SKM-1 treated with dmso at 0.1 percent for 144 hours (cell line): ENCODE data around the gene H3-3A.
A peak's percentile ranks its signal among the peaks of the same experiment; 100 is the strongest.
"Not testable (repeated sequence)": the region's sequence is repeated elsewhere in the genome, so short reads cannot be mapped to it uniquely, and the experiment has no call there.

ENCODE experiments used
- DNase-seq: peaks from one replicate; lab custom pipeline; 2025; ENCODE audit not compliant: unreplicated experiment; lab: John Stamatoyannopoulos, UW

H3-3A gene

GRCh38 chr1:226083302-226084101, 21.0 kb downstream of the H3-3A start:
- DNase-seq = peak; percentile 90

GRCh38 chr1:226085675-226086285, 23.3 kb downstream of the H3-3A start:
- DNase-seq = no peak

GRCh38 chr1:226086776-226087175, 24.3 kb downstream of the H3-3A start:
- DNase-seq = no peak

- DNase-seq = no peak
Observed at GRCh38 chr1:226091461-226091860, 28.9 kb downstream of the H3-3A start.

- not testable (repeated sequence) for DNase-seq
Observed at GRCh38 chr1:226092048-226092820, 29.7 kb downstream of the H3-3A start.

GRCh38 chr1:226092965-226093364, 30.4 kb downstream of the H3-3A start:
- DNase-seq = no peak

- DNase-seq = no peak
Observed at GRCh38 chr1:226093621-226094020, 31.1 kb downstream of the H3-3A start.

- no peak for DNase-seq
Observed at GRCh38 chr1:226094451-226094850, 31.9 kb downstream of the H3-3A start.

GRCh38 chr1:226095286-226095685, 32.8 kb downstream of the H3-3A start:
- no peak for DNase-seq

GRCh38 chr1:226097866-226098625, 35.5 kb downstream of the H3-3A start:
- DNase-seq = no peak

GRCh38 chr1:226098870-226099835, 36.6 kb downstream of the H3-3A start:
- DNase-seq = no peak

GRCh38 chr1:226100436-226101391, 38.2 kb downstream of the H3-3A start:
- DNase-seq = no peak

GRCh38 chr1:226104671-226105121, 42.2 kb downstream of the H3-3A start:
- DNase-seq = no peak

- DNase-seq = no peak
Observed at GRCh38 chr1:226107471-226108460, 45.2 kb downstream of the H3-3A start.

GRCh38 chr1:226108935-226109828, 46.7 kb downstream of the H3-3A start:
- no peak for DNase-seq

- DNase-seq = peak; percentile 92
Observed at GRCh38 chr1:226109829-226110248, 47.3 kb downstream of the H3-3A start.
